Umbilical cord (tissue), 1 donor: Measurements from ENCODE around the gene SYNJ1. TPM values are rescaled to one million over a fixed set of nuclear protein-coding genes. Genes with fewer than 3 reads are reported as not detected.

Experiments
- total RNA-seq: library from RNA; depleted of rRNA; stranded (reverse); fragments of >200 nt; gene quantifications from one replicate; pipeline ENCODE4 v1.2.3, GENCODE V29; 2014; ENCODE audit warnings: low replicate concordance; ENCODE audit not compliant: insufficient read depth

SYNJ1 gene
- total RNA-seq, 1 donor from 2014 or later, result 2.9 TPM

Other genes starting within 250 kb of the SYNJ1 start
- gene TCP10L, start 142.5 kb downstream of the SYNJ1 start, total RNA-seq, result not detected
- 14.9 TPM for gene CFAP298, start 115.6 kb downstream of the SYNJ1 start, total RNA-seq
- gene PAXBP1, start 43.7 kb upstream of the SYNJ1 start, total RNA-seq, result 47.4 TPM